Aorta (tissue), 5 donors: Measurements from ENCODE around the gene MAJIN. TPM values are rescaled to one million over a fixed set of nuclear protein-coding genes. Genes with fewer than 3 reads are reported as not detected.

ENCODE experiments used
- ATAC-seq: fragments of 200-7000 bp; cut with Tn5 transposase; one replicate; pipeline ENCODE4 v1.9.1; 2022; ENCODE audit warnings: moderate library complexity; ENCODE audit not compliant: low FRiP score
- DNase-seq, 2 donors: peaks; one replicate each; pipeline ENCODE4 v3.0.0-alpha.2; 2020
- H3K27ac ChIP-seq, 2 donors: one replicate each; pipeline ENCODE4 v1.5.1; 2013; ENCODE audit warnings: low read length in 2 of 2, mild to moderate bottlenecking in 2 of 2, moderate library complexity in 2 of 2, control low read depth in 1 of 2, inconsistent platforms in 1 of 2, low read depth in 1 of 2
- H3K27me3 ChIP-seq, 2 donors: one replicate each; pipeline ENCODE4 v1.6.1; 2013; ENCODE audit warnings: control low read depth in 1 of 2, low read length in 1 of 2, mild to moderate bottlenecking in 1 of 2, moderate library complexity in 1 of 2; ENCODE audit not compliant: insufficient read depth in 2 of 2, control insufficient read depth in 1 of 2
- H3K36me3 ChIP-seq, 2 donors: one replicate each; pipeline ENCODE4 v1.6.1; 2013; ENCODE audit warnings: control low read depth in 1 of 2, low read length in 1 of 2, mild to moderate bottlenecking in 1 of 2; ENCODE audit not compliant: insufficient read depth in 2 of 2, control insufficient read depth in 1 of 2
- H3K4me1 ChIP-seq, 2 donors: one replicate each; pipeline ENCODE4 v1.6.1; 2013; ENCODE audit warnings: low read length in 2 of 2, control low read depth in 1 of 2, mild to moderate bottlenecking in 1 of 2, moderate library complexity in 1 of 2; ENCODE audit not compliant: insufficient read depth in 2 of 2, control insufficient read depth in 1 of 2
- H3K4me3 ChIP-seq, 2 donors: one replicate each; pipeline ENCODE4 v1.5.1; 2013; ENCODE audit warnings: low read length in 2 of 2, control low read depth in 1 of 2, mild to moderate bottlenecking in 1 of 2
- H3K9me3 ChIP-seq: one replicate; pipeline ENCODE4 v1.6.1; 2013; ENCODE audit warnings: mild to moderate bottlenecking, low read length; ENCODE audit not compliant: control insufficient read depth
- WGBS, 2 donors: extraction: QIAGEN DNeasy Blood & Tissue Kit; methylation state at CpG; one replicate each; pipeline ENCODE4 v1.1.7; 2013; 5-methylcytosine and 5-hydroxymethylcytosine counted together
- intact Hi-C, 2 donors: fragments of 100-400 bp; cut with DNase I; formaldehyde crosslinking; loops; one replicate each; pipeline versions ENCODE4 v1.14.2 to v1.15.0; 2022
- polyA plus RNA-seq, 2 donors: library from polyadenylated mRNA; stranded (reverse); fragments of 200-250 nt; gene quantifications; one replicate each; pipeline ENCODE4 v1.2.3, GENCODE V29; 2013
- total RNA-seq, 2 donors: library from RNA; stranded (reverse); fragmentation: NEBNext Ultra II Directional; extraction: Animal tissue kit (Norgen Biotek cat#: 25700); gene quantifications; one replicate each; pipeline ENCODE4 v1.2.1, GENCODE V29; 2021
- donor health status: healthy with polysubstance abuse.
- donor health status: Bipolar disorder and iron deficiency.
- donor health status: DM: no; HTN: no; CAD: no.
- donor health status: DM: no; HTN: no; CAD: no.
- donor health status: DM: yes; HTN: yes; CAD: no.

Gene MAJIN
- total and polyA plus RNA-seq, 4 donors = not detected

DNA sequence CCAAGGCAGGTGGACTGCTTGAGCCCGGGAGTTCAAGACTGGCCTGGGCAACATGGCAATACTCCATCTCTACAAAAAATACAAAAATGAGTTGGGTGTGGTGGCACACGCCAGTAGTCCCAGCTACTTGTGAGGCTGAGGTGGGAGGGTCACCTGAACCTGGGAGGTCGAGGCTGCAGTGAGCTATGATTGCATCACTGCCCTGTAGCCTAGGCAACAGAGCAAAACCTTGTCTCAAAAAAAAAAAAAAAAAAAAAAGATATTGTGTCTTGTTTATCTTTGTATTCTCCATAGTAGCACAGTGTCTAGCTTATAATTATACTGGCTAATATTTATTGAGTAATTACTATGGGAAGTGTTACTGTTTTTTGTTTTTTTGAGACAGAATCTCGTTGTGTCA lies 20.4 kb downstream of the MAJIN start:
- H3K4me3 ChIP-seq = no peak overlapping the region
- ATAC-seq (no peak), DNase-seq (no peak)
- H3K27me3 ChIP-seq = no peaks in the 10 kb centered on the region
- H3K36me3 ChIP-seq = no peaks in the 10 kb centered on the region
- intact Hi-C loops = no loop called here
- no peaks in the 10 kb centered on the region for H3K9me3 ChIP-seq
- H3K27ac ChIP-seq = no peak overlapping the region
- H3K4me1 ChIP-seq = no peaks in the 10 kb centered on the region
- WGBS, 2 donors = 78 to 80% methylated on average over 4 of the region's 4 CpGs

DNA sequence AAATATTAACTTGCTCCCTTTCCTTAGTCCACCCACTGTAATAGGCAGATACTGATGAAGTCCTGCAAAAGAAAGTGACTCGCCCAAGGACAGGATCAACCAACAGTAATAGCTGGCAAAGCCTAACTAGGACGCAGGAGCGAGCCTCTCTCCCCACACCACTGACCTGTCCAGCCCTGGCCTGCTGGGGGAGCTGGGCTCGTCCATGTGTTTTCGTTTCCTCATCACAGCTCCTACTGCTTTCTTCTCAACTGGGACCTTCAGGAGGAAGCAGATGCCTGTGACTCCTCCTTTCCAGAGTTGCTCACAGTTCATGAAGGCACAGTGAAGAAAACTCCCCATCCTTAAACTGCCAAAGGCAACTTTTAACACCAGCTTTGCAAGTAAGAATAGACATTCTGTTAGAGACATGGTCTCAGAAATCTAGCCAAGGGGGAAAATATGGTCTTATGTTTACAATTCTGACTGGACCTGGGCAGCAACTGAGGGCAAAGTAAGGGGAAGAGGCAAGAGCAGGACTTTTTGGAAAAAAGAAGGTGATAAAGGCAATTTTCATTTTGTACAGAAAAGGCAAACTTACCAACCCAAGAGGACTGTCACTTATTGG lies 24.6 kb downstream of the MAJIN start:
- H3K36me3 ChIP-seq = no peaks in the 10 kb centered on the region

GRCh38 chr11:64936539-64936938 lies 35.4 kb downstream of the MAJIN start:
- Histone ChIP-seq H3K9me3 (no peaks in the 10 kb centered on the region), H3K36me3 (peaks cover 0 to 8% of the 10 kb centered on the region in 2 donors), H3K27me3 (no peaks in the 10 kb centered on the region), H3K27ac (no peak overlapping the region), H3K4me1 (no peaks in the 10 kb centered on the region), H3K4me3 (no peak overlapping the region)
- intact Hi-C loops = no loop called here
- DNase-seq (no peak), ATAC-seq (no peak)
- 75 to 79% methylated on average over 4 of the region's 4 CpGs for WGBS, 2 donors

More for the DNA sequence above, 24.6 kb downstream of the MAJIN start:
- Histone ChIP-seq H3K27me3 (no peaks in the 10 kb centered on the region), H3K27ac (no peak overlapping the region), H3K9me3 (no peaks in the 10 kb centered on the region), H3K4me1 (no peaks in the 10 kb centered on the region), H3K4me3 (no peak overlapping the region)
- 46 to 49% methylated on average over 5 of the region's 5 CpGs for WGBS, 2 donors
- DNase-seq (no peak), ATAC-seq (no peak)
- intact Hi-C loops = no loop called here

- ATAC-seq (no peak), DNase-seq (no peak)
- peaks cover 0 to 8% of the 10 kb centered on the region in 2 donors for H3K36me3 ChIP-seq
- H3K9me3 ChIP-seq = no peaks in the 10 kb centered on the region
- H3K4me3 ChIP-seq = no peak within 1 kb of the TSS
- intact Hi-C loops = no loop called here
- 45 to 49% methylated on average over 14 of the region's 14 CpGs for WGBS, 2 donors
- H3K4me1 ChIP-seq = no peaks in the 10 kb centered on the region
- H3K27me3 ChIP-seq = no peaks in the 10 kb centered on the region
- H3K27ac ChIP-seq = no peak within 1 kb of the TSS
Measured at GRCh38 chr11:64935359-64936081, 36.4 kb downstream of the MAJIN start, which contains the start of gene GPHA2. TSS of gene GPHA2 (minus strand) at chr11:64935893. CDS start at chr11:64935460, 433 bp downstream.

DNA sequence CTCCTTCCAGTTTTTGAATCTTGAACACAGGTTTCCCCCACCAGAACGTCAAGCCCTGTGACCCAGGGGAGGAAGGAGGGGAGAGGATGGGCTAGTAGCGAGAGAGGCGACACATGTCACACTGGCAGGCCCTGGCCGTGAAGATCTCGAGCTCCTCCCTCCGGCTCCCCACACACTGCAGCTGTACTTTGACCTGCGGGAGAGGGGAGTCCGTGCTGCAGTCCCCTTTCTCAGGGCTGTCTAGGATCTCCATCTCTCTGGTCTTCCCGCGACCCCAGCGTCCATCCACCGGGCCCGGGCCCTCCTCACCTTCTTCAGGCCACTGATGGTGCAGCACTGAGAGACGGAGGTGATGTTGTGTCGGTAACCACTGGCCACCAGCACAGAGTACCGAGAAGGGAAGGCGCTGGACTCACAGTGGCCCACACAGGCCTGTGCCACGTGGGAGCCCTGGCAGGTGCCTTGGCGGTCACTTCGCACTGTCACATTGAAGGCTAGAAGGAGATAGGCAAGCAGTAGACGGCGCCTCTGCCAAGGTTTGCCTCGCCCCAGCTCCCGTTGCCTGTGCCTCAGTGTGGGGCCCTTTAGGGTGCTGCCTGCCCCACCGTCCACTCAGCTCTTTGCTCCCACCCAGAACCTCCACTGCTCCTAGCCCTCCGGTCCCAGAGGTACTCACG lies 37.1 kb downstream of the MAJIN start:
- WGBS, 2 donors = 69 to 77% methylated on average over 25 to 27 of the region's 27 CpGs
- Histone ChIP-seq H3K27ac (no peak overlapping the region), H3K27me3 (no peaks in the 10 kb centered on the region), H3K4me1 (no peaks in the 10 kb centered on the region), H3K36me3 (peaks cover 0 to 12% of the 10 kb centered on the region in 2 donors), H3K9me3 (no peaks in the 10 kb centered on the region), H3K4me3 (no peak overlapping the region)
- no peak for ATAC-seq
- intact Hi-C loops = no loop called here
- DNase-seq = no peak

GRCh38 chr11:64933935-64934681 lies 37.8 kb downstream of the MAJIN start:
- no peak overlapping the region for H3K27ac ChIP-seq
- ATAC-seq = no peak
- H3K27me3 ChIP-seq = no peaks in the 10 kb centered on the region
- H3K4me1 ChIP-seq = no peaks in the 10 kb centered on the region
- peaks cover 0 to 12% of the 10 kb centered on the region in 2 donors for H3K36me3 ChIP-seq
- no peak for DNase-seq
- H3K9me3 ChIP-seq = no peaks in the 10 kb centered on the region
- intact Hi-C loops = no loop called here
- no peak overlapping the region for H3K4me3 ChIP-seq
- WGBS, 2 donors = 82 to 86% methylated on average over 10 of the region's 10 CpGs

GRCh38 chr11:64933213-64933934 lies 38.5 kb downstream of the MAJIN start:
- no peaks in the 10 kb centered on the region for H3K9me3 ChIP-seq
- no peaks in the 10 kb centered on the region for H3K27me3 ChIP-seq
- DNase-seq (no peak), ATAC-seq (no peak)
- WGBS, 2 donors = 79 to 87% methylated on average over 11 to 12 of the region's 12 CpGs
- H3K4me1 ChIP-seq = no peaks in the 10 kb centered on the region
- H3K4me3 ChIP-seq = no peak overlapping the region
- intact Hi-C loops = no loop called here
- H3K36me3 ChIP-seq = peaks cover 0 to 12% of the 10 kb centered on the region in 2 donors
- H3K27ac ChIP-seq = no peak overlapping the region

DNA sequence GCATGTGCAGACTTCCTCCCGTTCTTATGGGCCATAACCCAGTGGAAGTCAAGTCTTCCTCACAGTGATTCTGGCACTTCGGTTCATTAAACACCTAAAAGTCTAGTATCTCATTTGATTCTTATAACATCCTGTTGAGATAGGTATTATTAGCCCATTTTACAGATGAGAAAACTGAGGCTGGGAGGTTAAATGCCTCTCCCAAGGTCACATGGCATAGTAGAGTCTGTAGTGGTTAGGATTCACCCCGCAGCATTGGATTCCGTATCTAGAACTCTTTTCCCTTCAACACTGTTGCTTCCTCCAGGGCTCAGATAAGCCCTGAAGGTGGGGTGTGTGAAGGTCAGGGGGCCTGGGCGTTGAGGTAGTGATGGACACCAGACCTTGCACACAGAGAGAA lies 39.6 kb downstream of the MAJIN start:
- H3K9me3 ChIP-seq = no peaks in the 10 kb centered on the region
- H3K36me3 ChIP-seq = peaks cover 0 to 12% of the 10 kb centered on the region in 2 donors
- no peaks in the 10 kb centered on the region for H3K4me1 ChIP-seq
- H3K4me3 ChIP-seq = no peak overlapping the region
- intact Hi-C loops = no loop called here
- 88 to 96% methylated on average over 5 of the region's 5 CpGs for WGBS, 2 donors
- DNase-seq (no peak), ATAC-seq (no peak)
- H3K27ac ChIP-seq = no peak overlapping the region
- no peaks in the 10 kb centered on the region for H3K27me3 ChIP-seq
